ENCODE results near the gene SYP. TPM values are rescaled to one million over a fixed set of nuclear protein-coding genes. Genes with fewer than 3 reads are reported as not detected.

The SYP gene
- total and polyA plus RNA-seq, 9 of the 15 experiments (the other 6 are each of a cell fraction or from before 2014, with no cell fraction given): 0.48 to 5.1 (median 2.6) TPM

GRCh38 chrX:49184294-49185281 is 15.4 kb downstream of the SYP start (continued):
- no peak for TF ChIP-seq ZBTB40 (IDR thresholded peaks at IDR 0.05)
- TF ChIP-seq ZBTB40 (CRISPR knock-in tag; IDR thresholded peaks at IDR 0.05): no peak
- no peak for TF ChIP-seq HIVEP1 (CRISPR knock-in tag; IDR thresholded peaks at IDR 0.05)
- TF ChIP-seq YY1 (IDR thresholded peaks at IDR 0.05; ENCODE audit: borderline replicate concordance in 1 of 3, control insufficient read depth in 1 of 3, extremely low read depth in 1 of 3, insufficient read depth in 3 of 3, insufficient read length in 1 of 3, insufficient replicate concordance in 2 of 3, low read depth in 1 of 3, low read length in 2 of 3): no peak
- TF ChIP-seq RHOXF2B (CRISPR knock-in tag; conservative IDR thresholded peaks at IDR 0.05): no peak
- TF ChIP-seq JUND (IDR thresholded peaks at IDR 0.05; ENCODE audit: borderline replicate concordance, low read depth, low read length): peak; percentile 50; the same call in 1 of the 2 replicates
- TF ChIP-seq JUND (tag; IDR thresholded peaks at IDR 0.05; ENCODE audit: borderline replicate concordance, low read depth, low read length): peak; percentile 17; the same call in 1 of the 3 replicates
- TF ChIP-seq POLR2AphosphoS5 (IDR thresholded peaks at IDR 0.05; ENCODE audit: control insufficient read depth, insufficient read depth, low read depth, low read length): 0 out of 2 replicates have a peak, but pooled peaks have one; percentile 27
- TF ChIP-seq ZNF695 (CRISPR knock-in tag; IDR thresholded peaks at IDR 0.05): no peak
- TF ChIP-seq FOSL1 (tag; conservative IDR thresholded peaks at IDR 0.05): peak; percentile 49; the same call in 1 of the 2 replicates
- TF ChIP-seq PHF8 (IDR thresholded peaks at IDR 0.05; ENCODE audit: borderline replicate concordance, low read length): peak; percentile 28; the same call in 1 of the 2 replicates
- no peak for TF ChIP-seq ZNF124 (CRISPR knock-in tag; IDR thresholded peaks at IDR 0.05)
- no peak for TF ChIP-seq ZNF512 (tag; IDR thresholded peaks at IDR 0.05)
- TF ChIP-seq TCF15 (CRISPR knock-in tag; IDR thresholded peaks at IDR 0.05): no peak
